CMK (cell line): ENCODE measurements around the gene RPS6KA2.
"Not testable (repeated sequence)": the region's sequence is repeated elsewhere in the genome, so short reads cannot be mapped to it uniquely, and the experiment has no call there.

ENCODE experiments used
- DNase-seq: peaks from one replicate; pipeline ENCODE4 v3.0.0-alpha.2; 2010; ENCODE audit warnings: low read depth

RPS6KA2 gene

GRCh38 chr6:166530211-166531095 is 96.6 kb downstream of the RPS6KA2 start:
- no peak for DNase-seq

- no peak for DNase-seq
Measured at GRCh38 chr6:166529586-166529985, 97.5 kb downstream of the RPS6KA2 start.

- DNase-seq, result not testable (repeated sequence)
Measured at GRCh38 chr6:166529058-166529457, 98.0 kb downstream of the RPS6KA2 start.

DNA sequence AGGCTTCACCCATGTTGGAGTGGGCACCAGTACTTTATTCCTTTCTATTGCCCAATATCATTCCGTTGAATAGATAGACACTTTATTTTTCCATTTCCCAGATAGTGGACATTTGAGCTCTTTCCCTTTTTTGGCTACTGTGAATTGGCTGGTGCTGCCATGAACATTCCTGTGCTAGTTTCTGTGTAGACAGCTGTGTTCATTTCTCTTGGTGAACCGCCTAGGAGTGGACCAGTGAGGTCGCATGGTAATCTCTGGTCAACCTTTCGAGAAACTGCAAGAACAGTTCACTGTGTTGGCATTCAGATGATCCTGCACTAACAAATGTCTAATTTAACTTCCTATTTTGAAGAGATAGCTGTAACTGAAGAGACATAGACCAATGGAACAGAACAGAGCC is 99.2 kb downstream of the RPS6KA2 start:
- no peak for DNase-seq

DNA sequence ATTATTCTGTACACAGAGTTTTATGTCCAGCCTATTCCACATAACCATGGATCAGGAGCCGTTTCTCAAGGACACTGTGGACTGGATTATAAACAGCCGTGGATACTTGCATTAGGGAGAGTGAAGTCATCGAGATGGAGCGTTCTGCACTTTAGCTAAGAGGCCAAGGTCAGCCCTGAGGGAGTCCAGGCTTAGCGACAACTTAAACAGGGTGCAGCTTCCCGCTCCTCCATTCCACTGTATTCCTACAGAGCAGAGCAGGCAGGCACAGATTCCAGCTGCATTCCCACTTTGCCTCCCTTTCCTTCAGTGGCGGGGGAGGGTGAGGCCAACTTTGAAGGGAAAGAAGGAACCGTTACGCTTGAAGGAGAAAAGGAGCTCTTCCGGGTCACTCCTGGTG is 100.1 kb downstream of the RPS6KA2 start:
- DNase-seq, result no peak

DNA sequence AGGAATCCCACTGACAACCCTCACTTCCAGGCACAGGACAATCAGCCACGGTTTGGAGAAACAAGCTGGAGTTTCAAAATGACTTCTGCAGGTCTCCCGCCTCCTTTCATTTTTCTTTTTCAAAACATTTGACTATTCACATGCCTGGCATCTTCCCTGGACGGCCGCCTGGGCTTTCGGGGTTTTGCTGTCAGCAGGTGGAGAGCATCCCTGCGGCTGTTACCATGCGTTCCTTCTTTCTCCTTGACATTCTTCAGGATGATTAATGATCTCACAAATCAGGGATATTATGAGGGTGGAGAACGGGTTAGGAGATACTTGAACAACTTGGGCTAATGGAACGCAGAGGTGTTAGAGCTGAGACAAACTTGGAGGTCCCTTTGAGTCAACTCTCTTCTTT is 101.5 kb downstream of the RPS6KA2 start:
- no peak for DNase-seq

DNA sequence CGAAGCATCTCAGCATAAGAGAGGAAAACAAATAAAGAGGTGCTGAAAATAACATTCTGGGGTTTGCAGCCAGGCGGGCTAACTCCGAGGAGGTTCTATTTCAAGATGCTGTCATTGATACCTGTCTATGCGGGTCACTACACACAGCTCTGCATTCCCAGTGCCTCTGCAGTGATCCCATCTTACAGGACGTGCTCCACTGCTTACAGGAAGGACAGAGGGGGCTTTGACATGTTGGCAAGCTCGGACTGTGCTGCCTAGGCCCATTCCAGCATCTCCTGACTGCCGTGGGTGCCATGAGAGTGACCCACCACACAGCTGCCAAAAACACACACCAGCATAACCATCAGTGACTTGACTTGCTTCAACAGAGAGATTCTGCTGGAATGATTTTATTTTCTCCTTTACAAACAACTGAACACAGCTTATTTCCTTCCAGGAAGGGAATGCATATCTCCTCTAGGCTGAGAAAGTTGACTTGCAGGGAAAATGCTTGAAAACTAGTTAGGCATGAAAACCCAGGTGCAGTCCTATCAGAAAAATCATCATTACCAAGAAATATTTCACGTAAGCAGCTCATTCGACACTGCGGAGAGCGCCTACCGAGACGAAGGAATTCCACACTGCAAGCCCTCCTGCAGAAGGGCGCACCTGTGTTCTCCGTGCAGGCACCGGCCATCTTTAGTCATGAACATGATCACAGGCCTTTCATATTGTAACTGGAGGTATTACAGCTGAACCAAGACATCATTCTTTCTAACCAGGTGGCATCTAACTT is 103.1 kb downstream of the RPS6KA2 start:
- DNase-seq, result no peak

DNA sequence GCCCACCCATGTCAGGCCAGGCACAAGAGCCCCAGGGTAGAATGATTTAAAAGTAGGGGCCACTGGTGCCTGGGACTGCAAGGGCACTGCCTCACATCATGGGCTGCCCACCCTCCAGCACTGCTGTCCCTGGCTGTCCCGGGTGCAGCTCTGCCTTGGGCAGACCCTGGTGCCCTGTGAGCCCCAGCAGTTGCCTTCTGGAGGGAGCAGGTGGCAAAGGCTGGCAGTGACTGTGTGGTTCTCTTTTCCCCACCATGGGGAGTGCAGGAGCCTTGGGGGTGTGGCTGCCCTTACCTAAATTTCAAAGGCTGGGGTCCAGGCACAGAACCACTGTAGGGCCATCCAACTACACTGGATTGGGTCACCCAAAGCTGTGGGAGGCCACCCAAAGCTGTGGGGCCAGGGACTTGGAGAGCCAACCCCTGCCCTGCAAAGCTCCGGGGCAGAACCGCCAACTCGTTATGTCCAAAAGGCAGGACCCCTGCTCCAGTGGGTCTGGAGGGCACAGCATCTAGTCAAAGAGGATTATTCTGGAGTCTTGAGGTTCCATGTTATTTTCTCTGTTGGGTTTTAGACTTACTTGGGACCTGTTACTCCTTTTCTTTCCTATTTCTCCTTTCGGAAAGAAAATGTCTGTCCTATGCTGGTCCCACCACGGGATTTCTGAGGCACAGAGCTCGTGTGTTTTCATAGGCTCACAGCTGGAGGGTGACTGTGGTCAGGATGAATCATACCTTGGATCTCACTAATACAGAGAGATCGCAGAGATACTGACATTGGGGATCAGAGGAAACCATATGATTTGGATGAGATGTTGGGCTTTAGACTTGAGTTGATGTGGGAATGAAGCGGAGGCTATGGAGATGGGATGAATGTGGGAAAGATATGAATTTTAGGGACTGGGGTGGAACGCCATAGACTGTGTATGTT is 105.9 kb downstream of the RPS6KA2 start:
- DNase-seq, result no peak

- no peak for DNase-seq
Measured at GRCh38 chr6:166516251-166516884, 110.7 kb downstream of the RPS6KA2 start.

GRCh38 chr6:166515072-166515810 is 111.8 kb downstream of the RPS6KA2 start:
- DNase-seq, result no peak

DNA sequence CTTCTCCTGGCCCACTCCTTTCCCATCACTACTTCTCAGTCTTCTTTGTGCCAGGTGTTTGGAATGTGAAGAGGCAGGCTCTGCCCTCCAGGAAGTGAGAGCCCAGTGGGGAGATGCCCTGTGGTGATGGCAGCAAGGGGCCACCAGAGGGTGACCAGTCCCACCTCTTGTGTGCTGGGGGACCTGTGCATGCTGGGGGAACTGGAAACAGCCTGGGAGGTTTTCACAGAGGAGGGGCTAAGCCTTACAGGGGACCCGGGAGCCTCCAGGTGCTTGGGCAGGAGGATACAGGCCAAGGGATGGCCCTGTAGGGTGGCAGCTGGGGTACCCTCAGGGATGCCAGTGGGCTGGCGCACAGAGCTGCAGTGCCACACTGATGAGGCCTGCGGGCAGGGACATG is 112.9 kb downstream of the RPS6KA2 start:
- DNase-seq, result no peak

GRCh38 chr6:166512567-166512966 is 114.5 kb downstream of the RPS6KA2 start:
- DNase-seq, result no peak

DNA sequence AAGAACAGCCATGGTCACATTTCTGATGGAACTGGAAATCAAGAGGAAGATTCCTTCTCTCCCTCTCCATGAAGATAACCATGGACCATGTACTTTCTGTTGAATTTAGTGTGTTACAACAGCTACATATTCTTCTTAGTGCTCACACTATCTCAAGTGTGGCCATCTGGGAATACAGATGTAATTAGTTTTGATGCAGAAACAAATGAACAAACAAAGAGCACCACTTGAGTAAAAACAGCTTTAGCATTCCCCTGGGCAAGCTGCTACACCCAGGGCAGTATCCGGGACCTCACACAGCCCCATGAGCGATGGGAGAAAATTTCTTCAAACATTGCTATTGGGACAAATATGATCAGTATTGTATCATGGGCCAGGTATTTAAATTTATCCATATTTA is 115.7 kb downstream of the RPS6KA2 start:
- DNase-seq, result no peak

DNA sequence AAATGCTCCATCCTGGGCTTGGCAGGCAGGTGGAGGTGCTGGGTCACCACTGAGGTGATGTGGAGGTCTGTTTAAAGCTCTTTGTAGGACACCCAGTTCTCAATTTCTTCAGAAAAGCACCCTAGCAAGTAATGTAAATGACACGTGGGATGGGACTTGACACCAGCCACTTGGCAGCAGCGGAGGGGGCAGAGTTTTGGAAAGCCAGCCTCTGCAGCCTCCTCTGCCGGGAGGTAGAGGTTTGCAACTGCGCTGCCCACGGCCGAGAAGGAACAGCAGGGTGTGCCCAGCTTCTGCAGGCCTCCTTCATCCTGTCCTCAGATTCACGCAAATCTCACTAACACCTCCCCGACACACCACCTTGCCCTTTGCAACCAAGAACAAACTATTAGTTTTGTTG is 117.9 kb downstream of the RPS6KA2 start:
- DNase-seq, result no peak

- DNase-seq, result no peak
Measured at GRCh38 chr6:166508726-166509125, 118.3 kb downstream of the RPS6KA2 start.

DNA sequence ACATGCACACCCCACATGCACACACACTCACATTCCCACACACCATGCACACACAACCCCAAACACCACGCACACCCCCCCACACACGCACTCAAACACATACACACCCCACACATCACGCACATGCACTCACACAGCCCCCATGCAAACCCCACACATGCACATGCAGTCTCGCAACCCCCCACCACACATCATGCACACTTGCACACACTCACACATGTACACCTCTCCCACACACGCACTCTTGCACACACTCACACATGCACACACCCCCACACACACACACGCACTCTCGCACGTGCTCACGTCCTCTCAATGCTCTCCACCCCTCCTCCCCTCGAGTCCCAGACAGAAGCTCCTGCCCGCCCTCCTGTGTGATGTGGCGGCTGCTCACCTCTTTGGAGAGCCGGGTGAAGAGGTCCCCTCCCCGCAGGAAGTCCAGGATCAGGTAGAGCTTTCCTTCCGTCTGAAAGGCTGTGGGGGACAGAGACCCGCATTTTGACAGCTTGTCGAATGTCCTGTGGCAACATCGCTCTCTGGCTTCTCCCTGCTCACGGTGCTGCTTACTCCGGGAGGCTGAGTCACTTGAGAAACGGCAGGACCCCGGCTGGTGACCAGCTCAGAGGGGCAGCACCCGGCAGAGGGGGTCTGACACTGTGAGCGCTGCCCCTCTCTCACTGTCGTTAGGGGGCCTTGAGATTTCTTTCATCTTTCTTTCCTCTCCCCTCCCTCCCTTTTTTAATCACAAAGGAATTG is 119.1 kb downstream of the RPS6KA2 start:
- DNase-seq, result no peak

- no peak for DNase-seq
Measured at GRCh38 chr6:166507380-166507779, 119.7 kb downstream of the RPS6KA2 start.

DNA sequence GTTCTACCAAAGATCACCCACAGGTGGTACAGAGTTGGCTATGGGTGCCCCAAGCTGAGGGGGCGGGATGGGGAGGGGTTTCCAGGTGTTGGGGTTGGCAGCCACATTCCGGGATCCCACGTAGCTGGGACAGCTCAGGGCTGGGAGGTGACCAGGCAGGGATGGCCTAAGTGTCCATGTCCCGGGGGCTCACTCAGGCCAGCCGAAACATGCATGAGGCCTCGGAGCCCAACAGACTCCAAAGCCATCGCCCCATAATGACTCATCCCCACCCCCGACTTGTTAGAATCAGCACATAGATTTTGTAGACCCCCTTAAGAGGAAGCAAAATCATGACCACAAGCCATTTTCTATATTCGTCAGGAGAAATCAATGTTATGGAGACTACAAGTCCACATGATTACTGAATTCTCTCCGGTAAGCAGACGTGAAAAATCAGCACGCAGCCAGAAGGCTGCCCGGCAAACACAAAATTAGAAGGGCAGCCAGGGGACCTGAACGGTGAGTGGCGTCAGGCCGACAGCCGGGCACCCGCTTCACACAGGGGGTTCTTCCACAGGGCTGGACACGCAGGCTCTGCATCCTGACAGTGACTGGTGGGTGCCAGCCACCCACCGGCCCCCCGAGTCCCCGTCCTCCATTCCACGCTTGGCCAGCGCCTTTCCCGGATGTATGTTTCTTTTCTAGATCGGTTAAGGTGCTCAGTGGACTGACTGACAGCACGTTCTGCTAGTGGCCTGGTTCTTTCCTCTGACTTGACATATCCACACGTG is 121.7 kb downstream of the RPS6KA2 start:
- DNase-seq, result no peak

- no peak for DNase-seq
Measured at GRCh38 chr6:166504100-166504499, 123.0 kb downstream of the RPS6KA2 start.
